8988T (cell line): ENCODE data around the gene ATP7A.
"Not testable (repeated sequence)": the region's sequence is repeated elsewhere in the genome, so short reads cannot be mapped to it uniquely, and the experiment has no call there.

Source experiments
- DNase-seq: peaks from one replicate; pipeline ENCODE4 v3.0.0; 2011

The ATP7A gene

GRCh38 chrX:77910108-77910840 lies at the start of gene ATP7A:
Gene ATP7A, plus strand, starts transcription at chrX:77910693. Its CDS starts 60,949 bp downstream, at chrX:77971642.
- peak; percentile 17 for DNase-seq

GRCh38 chrX:77875372-77875771 lies 35.1 kb upstream of the ATP7A start:
- no peak for DNase-seq

- not testable (repeated sequence) for DNase-seq
These were observed 29.1 kb upstream of the ATP7A start for GRCh38 chrX:77881418-77881817.

GRCh38 chrX:77892887-77893286 lies 17.6 kb upstream of the ATP7A start:
- DNase-seq: no peak

- DNase-seq: no peak
These were observed 16.8 kb upstream of the ATP7A start for GRCh38 chrX:77893713-77894112.

GRCh38 chrX:77894921-77895886 lies 15.3 kb upstream of the ATP7A start, which contains the start of gene MAGT1:
Gene MAGT1, minus strand, starts transcription at chrX:77895435. Its CDS starts 25 bp downstream, at chrX:77895410.
- DNase-seq: peak; percentile 24

GRCh38 chrX:77899081-77899828 lies 11.2 kb upstream of the ATP7A start, which contains the start of gene COX7B:
Gene COX7B, plus strand, starts transcription at chrX:77899468. Its CDS starts 86 bp downstream, at chrX:77899554.
- peak; percentile 33 for DNase-seq

GRCh38 chrX:77900688-77901087 lies 9.8 kb upstream of the ATP7A start:
- no peak for DNase-seq

GRCh38 chrX:77901506-77901905 lies 9.0 kb upstream of the ATP7A start:
- DNase-seq: no peak

- DNase-seq: no peak
These were observed 6.9 kb downstream of the ATP7A start for GRCh38 chrX:77917294-77917933.

- no peak for DNase-seq
These were observed 8.1 kb downstream of the ATP7A start for GRCh38 chrX:77918568-77918967.

GRCh38 chrX:77919370-77919769 lies 8.9 kb downstream of the ATP7A start:
- DNase-seq: not testable (repeated sequence)

GRCh38 chrX:77922787-77923186 lies 12.3 kb downstream of the ATP7A start:
- DNase-seq: no peak

- DNase-seq: no peak
These were observed 13.9 kb downstream of the ATP7A start for GRCh38 chrX:77924320-77924859.

- no peak for DNase-seq
These were observed 15.3 kb downstream of the ATP7A start for GRCh38 chrX:77925764-77926163.

- no peak for DNase-seq
These were observed 20.1 kb downstream of the ATP7A start for GRCh38 chrX:77930581-77930980.

GRCh38 chrX:77935886-77936285 lies 25.4 kb downstream of the ATP7A start:
- DNase-seq: no peak

- DNase-seq: no peak
These were observed 25.8 kb downstream of the ATP7A start for GRCh38 chrX:77936299-77936698.

- DNase-seq: no peak
These were observed 26.8 kb downstream of the ATP7A start for GRCh38 chrX:77937291-77937690.

- DNase-seq: no peak
These were observed 27.7 kb downstream of the ATP7A start for GRCh38 chrX:77938083-77938680.

GRCh38 chrX:77945031-77945430 lies 34.5 kb downstream of the ATP7A start:
- not testable (repeated sequence) for DNase-seq
